RWPE2 (cell line): ENCODE results near the gene RTEL1.

ENCODE experiments used
- ATAC-seq: fragments of 200-7000 bp; cut with Tn5 transposase; 3 replicates; pipeline ENCODE4 v1.9.1; 2021; ENCODE audit warnings: low read depth
- DNase-seq: peaks from one replicate; pipeline ENCODE4 v3.0.0-alpha.2; 2020; ENCODE audit warnings: low spot score
- H3K27ac ChIP-seq: fragments of 450-650 bp; 2 replicates; pipeline ENCODE4 v1.5.1; 2017; ENCODE audit warnings: mild to moderate bottlenecking; ENCODE audit not compliant: poor library complexity, severe bottlenecking
- H3K27me3 ChIP-seq: fragments of 250-450 bp; sonication (Bioruptor Pico); 2 replicates; pipeline ENCODE4 v1.5.1; 2021; ENCODE audit warnings: mild to moderate bottlenecking, moderate library complexity; ENCODE audit not compliant: insufficient read depth, poor library complexity, severe bottlenecking
- H3K36me3 ChIP-seq: fragments of 250-450 bp; sonication (Bioruptor Pico); 2 replicates; pipeline ENCODE4 v1.5.1; 2020; ENCODE audit warnings: low read depth, mild to moderate bottlenecking, moderate library complexity
- H3K4me1 ChIP-seq: fragments of 250-450 bp; sonication (Bioruptor Pico); 2 replicates; pipeline ENCODE4 v1.5.1; 2021; ENCODE audit warnings: mild to moderate bottlenecking, moderate library complexity; ENCODE audit not compliant: insufficient read depth, poor library complexity, severe bottlenecking
- H3K4me3 ChIP-seq: fragments of 250-450 bp; sonication (Bioruptor Pico); 2 replicates; pipeline ENCODE4 v1.5.1; 2021; ENCODE audit warnings: mild to moderate bottlenecking, moderate library complexity; ENCODE audit not compliant: severe bottlenecking
- H3K9me3 ChIP-seq: fragments of 250-450 bp; sonication (Bioruptor Pico); 2 replicates; pipeline ENCODE4 v1.5.1; 2021; ENCODE audit warnings: mild to moderate bottlenecking, moderate library complexity; ENCODE audit not compliant: severe bottlenecking
- TF ChIP-seq, protein P1 (sequence below): fragments of 450-650 bp; IDR thresholded peaks from one replicate; pipeline ENCODE4 v1.5.1; 2017; ENCODE audit warnings: mild to moderate bottlenecking, moderate library complexity; ENCODE audit not compliant: poor library complexity, severe bottlenecking

Gene RTEL1

DNA sequence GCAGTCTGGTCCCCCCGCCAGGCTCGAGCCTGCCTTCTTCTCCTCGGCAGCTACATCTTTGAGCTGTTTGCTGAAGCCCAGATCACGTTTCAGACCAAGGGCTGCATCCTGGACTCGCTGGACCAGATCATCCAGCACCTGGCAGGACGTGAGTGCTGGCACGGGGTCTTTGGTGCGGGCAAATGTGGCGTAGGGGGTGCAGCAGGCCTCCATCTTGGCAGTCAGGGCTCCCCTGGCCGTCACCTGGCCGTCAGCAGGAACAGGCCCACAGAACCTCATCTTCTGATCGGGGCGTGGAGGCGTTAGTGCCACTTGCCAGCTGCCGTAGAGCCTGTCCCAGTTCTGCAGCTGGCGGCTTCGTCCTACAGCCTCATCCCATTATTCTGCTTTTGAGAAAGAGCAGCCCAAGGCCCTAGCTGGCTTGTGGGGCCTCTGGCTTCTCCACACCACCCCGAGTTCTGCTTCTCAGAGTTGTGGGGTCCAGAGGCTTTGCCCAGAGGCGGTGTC lies 21.7 kb downstream of the RTEL1 start:
- Histone ChIP-seq H3K4me1 (peaks cover 26% of the 10 kb centered on the region), H3K27ac (peak overlapping the region; percentile 96), H3K27me3 (no peaks in the 10 kb centered on the region), H3K36me3 (peaks cover 52% of the 10 kb centered on the region), H3K9me3 (no peaks in the 10 kb centered on the region), H3K4me3 (no peak overlapping the region)
- TF ChIP-seq, protein P1, sequence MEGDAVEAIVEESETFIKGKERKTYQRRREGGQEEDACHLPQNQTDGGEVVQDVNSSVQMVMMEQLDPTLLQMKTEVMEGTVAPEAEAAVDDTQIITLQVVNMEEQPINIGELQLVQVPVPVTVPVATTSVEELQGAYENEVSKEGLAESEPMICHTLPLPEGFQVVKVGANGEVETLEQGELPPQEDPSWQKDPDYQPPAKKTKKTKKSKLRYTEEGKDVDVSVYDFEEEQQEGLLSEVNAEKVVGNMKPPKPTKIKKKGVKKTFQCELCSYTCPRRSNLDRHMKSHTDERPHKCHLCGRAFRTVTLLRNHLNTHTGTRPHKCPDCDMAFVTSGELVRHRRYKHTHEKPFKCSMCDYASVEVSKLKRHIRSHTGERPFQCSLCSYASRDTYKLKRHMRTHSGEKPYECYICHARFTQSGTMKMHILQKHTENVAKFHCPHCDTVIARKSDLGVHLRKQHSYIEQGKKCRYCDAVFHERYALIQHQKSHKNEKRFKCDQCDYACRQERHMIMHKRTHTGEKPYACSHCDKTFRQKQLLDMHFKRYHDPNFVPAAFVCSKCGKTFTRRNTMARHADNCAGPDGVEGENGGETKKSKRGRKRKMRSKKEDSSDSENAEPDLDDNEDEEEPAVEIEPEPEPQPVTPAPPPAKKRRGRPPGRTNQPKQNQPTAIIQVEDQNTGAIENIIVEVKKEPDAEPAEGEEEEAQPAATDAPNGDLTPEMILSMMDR, result no peak
- ATAC-seq (no peak), DNase-seq (peak; percentile 81)

DNA sequence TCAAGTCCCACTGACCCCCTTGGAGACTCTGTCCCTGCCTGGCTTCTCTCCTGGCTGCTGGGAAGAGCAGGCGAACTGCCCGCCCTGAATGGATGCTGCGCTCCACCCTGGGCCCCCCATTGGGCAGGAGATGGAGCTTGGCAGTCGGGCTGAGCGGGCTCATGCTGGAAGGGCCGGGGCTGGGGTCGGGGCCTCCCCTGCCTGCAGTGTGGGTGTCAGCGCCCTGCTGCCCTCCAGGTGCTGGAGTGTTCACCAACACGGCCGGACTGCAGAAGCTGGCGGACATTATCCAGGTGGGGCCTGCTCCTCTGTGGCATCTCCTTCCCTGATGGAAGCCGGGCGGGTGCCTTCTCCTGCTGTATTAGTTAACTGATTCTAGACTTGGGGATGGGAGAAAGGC lies 22.3 kb downstream of the RTEL1 start:
- DNase-seq, result peak; percentile 90
- H3K36me3 ChIP-seq, result peaks cover 47% of the 10 kb centered on the region
- H3K4me3 ChIP-seq, result no peak overlapping the region
- H3K4me1 ChIP-seq, result peaks cover 26% of the 10 kb centered on the region
- H3K27ac ChIP-seq, result peak overlapping the region; percentile 96
- no peaks in the 10 kb centered on the region for H3K27me3 ChIP-seq
- TF ChIP-seq, protein P1, result no peak
- no peaks in the 10 kb centered on the region for H3K9me3 ChIP-seq
- ATAC-seq, result no peak

DNA sequence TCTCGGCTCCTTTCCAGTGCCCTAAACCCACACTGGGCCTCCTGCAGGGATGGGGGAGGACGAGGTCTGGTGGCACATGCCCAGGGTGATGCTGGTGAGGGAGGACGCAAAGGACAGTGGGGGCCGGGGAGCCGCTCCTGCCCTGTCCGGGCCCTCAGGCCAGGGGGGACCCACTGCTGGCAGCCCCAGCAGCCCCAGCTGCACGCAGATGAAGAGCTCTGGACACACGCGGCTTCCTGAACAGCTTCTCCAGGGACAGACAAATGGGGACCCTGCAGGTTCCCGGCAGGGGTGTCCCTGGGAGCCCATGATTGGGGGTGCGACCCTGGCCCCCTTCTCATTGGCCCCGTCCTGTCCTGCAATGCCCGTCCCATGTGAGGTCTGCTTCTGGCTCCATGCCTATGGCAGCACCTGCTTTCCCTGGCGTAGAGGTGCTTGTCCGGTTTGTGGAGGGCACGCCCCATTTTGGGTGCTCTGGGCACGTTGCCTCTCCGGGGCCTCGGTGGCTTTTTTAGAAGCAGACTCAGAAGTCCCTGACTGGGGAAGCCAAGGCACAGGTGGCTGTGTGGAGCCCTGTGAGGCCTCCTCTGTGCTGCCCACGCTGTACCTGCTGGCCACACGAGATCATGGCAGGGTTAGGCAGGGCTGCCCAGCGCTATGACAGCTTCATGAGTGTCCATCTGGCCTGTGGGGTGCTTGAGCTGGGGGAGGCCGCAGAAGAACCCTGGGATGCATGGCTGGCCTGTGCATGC lies 22.9 kb downstream of the RTEL1 start:
- TF ChIP-seq, protein P1, result no peak
- H3K27ac ChIP-seq, result peak overlapping the region; percentile 96
- peaks cover 40% of the 10 kb centered on the region for H3K36me3 ChIP-seq
- peak; percentile 82 for DNase-seq
- ATAC-seq, result no peak
- H3K4me3 ChIP-seq, result no peak overlapping the region
- H3K4me1 ChIP-seq, result peaks cover 26% of the 10 kb centered on the region
- H3K9me3 ChIP-seq, result no peaks in the 10 kb centered on the region
- H3K27me3 ChIP-seq, result no peaks in the 10 kb centered on the region

DNA sequence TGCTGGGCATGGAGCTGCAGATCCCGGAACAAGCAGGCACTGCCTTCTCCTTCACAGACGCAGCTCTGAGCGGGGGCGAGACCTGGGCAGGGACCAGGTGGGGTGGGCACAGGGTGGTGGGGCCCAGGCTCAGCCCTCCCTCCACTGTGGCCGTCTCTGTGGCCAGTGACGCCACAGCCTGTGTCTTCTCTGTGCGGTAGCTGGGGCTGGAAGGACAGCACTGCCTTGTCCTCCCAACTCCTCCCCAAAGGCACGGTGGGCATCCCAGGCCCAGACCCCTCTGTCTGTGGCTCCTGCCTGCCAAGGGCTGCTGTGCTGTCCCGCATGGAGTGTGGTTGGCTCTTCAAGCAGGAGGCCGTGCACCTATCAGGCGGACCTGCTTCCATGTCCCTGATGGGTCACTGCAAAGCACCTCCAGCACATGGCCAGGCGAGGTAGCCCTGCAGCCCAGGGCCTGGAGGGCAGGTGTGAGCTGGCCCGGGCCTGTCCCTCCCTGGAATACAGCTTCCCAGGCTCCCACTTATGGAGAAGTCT lies 23.6 kb downstream of the RTEL1 start:
- Histone ChIP-seq H3K27me3 (no peaks in the 10 kb centered on the region), H3K9me3 (no peaks in the 10 kb centered on the region), H3K36me3 (peaks cover 34% of the 10 kb centered on the region), H3K4me3 (no peak overlapping the region), H3K27ac (peak overlapping the region; percentile 96), H3K4me1 (peaks cover 31% of the 10 kb centered on the region)
- DNase-seq, result peak; percentile 82
- TF ChIP-seq, protein P1, result no peak
- ATAC-seq, result no peak
